Activated naive CD8-positive, alpha-beta T cell (primary cell): ENCODE measurements around the gene GGA1.

Source experiments
- H3K27ac Mint-ChIP-seq: one replicate; pipeline ENCODE4 v1.8.0; 2021; ENCODE audit warnings: mixed read lengths
- H3K27me3 Mint-ChIP-seq: one replicate; pipeline ENCODE4 v1.8.0; 2021; ENCODE audit warnings: mixed read lengths
- H3K36me3 Mint-ChIP-seq: one replicate; pipeline ENCODE4 v1.8.0; 2021; ENCODE audit warnings: mixed read lengths
- H3K4me1 Mint-ChIP-seq: one replicate; pipeline ENCODE4 v1.8.0; 2021; ENCODE audit warnings: low read depth, mixed read lengths
- H3K4me3 Mint-ChIP-seq: one replicate; pipeline ENCODE4 v1.8.0; 2021; ENCODE audit warnings: mild to moderate bottlenecking, mixed read lengths
- H3K9me3 Mint-ChIP-seq: one replicate; pipeline ENCODE4 v1.8.0; 2021; ENCODE audit warnings: low read depth, mixed read lengths

GGA1 gene

GRCh38 chr22:37659066-37659896, 50.6 kb downstream of the GGA1 start:
- Mint-ChIP-seq H3K9me3 (no peaks in the 10 kb centered on the region), H3K4me3 (peak overlapping the region; percentile 87), H3K36me3 (no peaks in the 10 kb centered on the region), H3K27me3 (no peaks in the 10 kb centered on the region), H3K4me1 (peaks cover 35% of the 10 kb centered on the region), H3K27ac (peak overlapping the region; percentile 54)

GRCh38 chr22:37659897-37660708, 51.5 kb downstream of the GGA1 start:
- Mint-ChIP-seq H3K4me3 (peak overlapping the region; percentile 87), H3K9me3 (no peaks in the 10 kb centered on the region), H3K4me1 (peaks cover 35% of the 10 kb centered on the region), H3K36me3 (no peaks in the 10 kb centered on the region), H3K27me3 (no peaks in the 10 kb centered on the region), H3K27ac (peak overlapping the region; percentile 54)

GRCh38 chr22:37660709-37661045, 52.0 kb downstream of the GGA1 start:
- Mint-ChIP-seq H3K27ac (no peak overlapping the region), H3K9me3 (no peaks in the 10 kb centered on the region), H3K4me1 (peaks cover 35% of the 10 kb centered on the region), H3K27me3 (no peaks in the 10 kb centered on the region), H3K36me3 (no peaks in the 10 kb centered on the region), H3K4me3 (peak overlapping the region; percentile 87)

- Mint-ChIP-seq H3K27me3 (no peaks in the 10 kb centered on the region), H3K36me3 (no peaks in the 10 kb centered on the region), H3K27ac (no peak overlapping the region), H3K4me3 (peak overlapping the region; percentile 87), H3K4me1 (peaks cover 35% of the 10 kb centered on the region), H3K9me3 (no peaks in the 10 kb centered on the region)
Observed at GRCh38 chr22:37661160-37661924, 52.7 kb downstream of the GGA1 start.

GRCh38 chr22:37662039-37662438, 53.4 kb downstream of the GGA1 start:
- Mint-ChIP-seq H3K27me3 (no peaks in the 10 kb centered on the region), H3K36me3 (no peaks in the 10 kb centered on the region), H3K9me3 (no peaks in the 10 kb centered on the region), H3K4me1 (peaks cover 36% of the 10 kb centered on the region), H3K27ac (no peak overlapping the region), H3K4me3 (peak overlapping the region; percentile 27)

- no peaks in the 10 kb centered on the region for H3K27me3 Mint-ChIP-seq
- no peak overlapping the region for H3K27ac Mint-ChIP-seq
- H3K36me3 Mint-ChIP-seq: no peaks in the 10 kb centered on the region
- H3K9me3 Mint-ChIP-seq: no peaks in the 10 kb centered on the region
- H3K4me1 Mint-ChIP-seq: peaks cover 26% of the 10 kb centered on the region
- H3K4me3 Mint-ChIP-seq: no peak overlapping the region
Observed at GRCh38 chr22:37663521-37664140, 55.0 kb downstream of the GGA1 start.

- H3K27me3 Mint-ChIP-seq: no peaks in the 10 kb centered on the region
- no peaks in the 10 kb centered on the region for H3K9me3 Mint-ChIP-seq
- no peaks in the 10 kb centered on the region for H3K36me3 Mint-ChIP-seq
- H3K4me1 Mint-ChIP-seq: peaks cover 24% of the 10 kb centered on the region
- H3K4me3 Mint-ChIP-seq: no peak overlapping the region
- H3K27ac Mint-ChIP-seq: no peak overlapping the region
Observed at GRCh38 chr22:37664249-37665101, 55.8 kb downstream of the GGA1 start.

GRCh38 chr22:37665487-37665886, 56.9 kb downstream of the GGA1 start:
- H3K36me3 Mint-ChIP-seq: no peaks in the 10 kb centered on the region
- peaks cover 16% of the 10 kb centered on the region for H3K4me1 Mint-ChIP-seq
- H3K27ac Mint-ChIP-seq: no peak overlapping the region
- H3K4me3 Mint-ChIP-seq: no peak overlapping the region
- H3K27me3 Mint-ChIP-seq: no peaks in the 10 kb centered on the region
- H3K9me3 Mint-ChIP-seq: no peaks in the 10 kb centered on the region

- H3K27me3 Mint-ChIP-seq: no peaks in the 10 kb centered on the region
- no peak overlapping the region for H3K4me3 Mint-ChIP-seq
- peak overlapping the region; percentile 5 for H3K27ac Mint-ChIP-seq
- H3K4me1 Mint-ChIP-seq: peaks cover 36% of the 10 kb centered on the region
- no peaks in the 10 kb centered on the region for H3K9me3 Mint-ChIP-seq
- no peaks in the 10 kb centered on the region for H3K36me3 Mint-ChIP-seq
Observed at GRCh38 chr22:37669586-37669985, 61.0 kb downstream of the GGA1 start.

- peak overlapping the region; percentile 72 for H3K27ac Mint-ChIP-seq
- peaks cover 54% of the 10 kb centered on the region for H3K4me1 Mint-ChIP-seq
- no peaks in the 10 kb centered on the region for H3K9me3 Mint-ChIP-seq
- H3K4me3 Mint-ChIP-seq: peak overlapping the region; percentile 3
- H3K27me3 Mint-ChIP-seq: no peaks in the 10 kb centered on the region
- H3K36me3 Mint-ChIP-seq: no peaks in the 10 kb centered on the region
Observed at GRCh38 chr22:37672206-37672919, 63.7 kb downstream of the GGA1 start.

GRCh38 chr22:37672920-37673455, 64.4 kb downstream of the GGA1 start:
- Mint-ChIP-seq H3K36me3 (no peaks in the 10 kb centered on the region), H3K27me3 (no peaks in the 10 kb centered on the region), H3K4me3 (no peak overlapping the region), H3K27ac (no peak overlapping the region), H3K9me3 (no peaks in the 10 kb centered on the region), H3K4me1 (peaks cover 58% of the 10 kb centered on the region)

- peaks cover 59% of the 10 kb centered on the region for H3K4me1 Mint-ChIP-seq
- peak overlapping the region; percentile 44 for H3K4me3 Mint-ChIP-seq
- no peaks in the 10 kb centered on the region for H3K9me3 Mint-ChIP-seq
- no peaks in the 10 kb centered on the region for H3K36me3 Mint-ChIP-seq
- H3K27ac Mint-ChIP-seq: peak overlapping the region; percentile 54
- no peaks in the 10 kb centered on the region for H3K27me3 Mint-ChIP-seq
Observed at GRCh38 chr22:37674248-37674647, 65.6 kb downstream of the GGA1 start.
